Effector memory CD4-positive, alpha-beta T cell (primary cell): ENCODE results near the gene MYO16.

ENCODE experiments used
- DNase-seq, 3 donors: peaks; one replicate each; pipeline ENCODE4 v3.0.0-alpha.2; 2020
- H3K27ac ChIP-seq: 2 replicates; pipeline ENCODE4 v1.7.0; 2013; ENCODE audit warnings: mild to moderate bottlenecking, low read length, moderate library complexity; ENCODE audit not compliant: insufficient read depth, poor library complexity, severe bottlenecking
- H3K27me3 ChIP-seq: replicated peaks from 2 replicates; pipeline ENCODE4 v1.7.0; 2013; ENCODE audit warnings: mild to moderate bottlenecking, low read length; ENCODE audit not compliant: insufficient read depth, control insufficient read depth, poor library complexity, severe bottlenecking
- H3K36me3 ChIP-seq: 2 replicates; pipeline ENCODE4 v1.7.0; 2013; ENCODE audit warnings: mild to moderate bottlenecking, low read length, moderate library complexity; ENCODE audit not compliant: control insufficient read depth, insufficient read depth
- H3K4me1 ChIP-seq: 2 replicates; pipeline ENCODE4 v1.7.0; 2013; ENCODE audit warnings: low read length, mild to moderate bottlenecking; ENCODE audit not compliant: control insufficient read depth, insufficient read depth, poor library complexity, severe bottlenecking
- H3K4me3 ChIP-seq: 2 replicates; pipeline ENCODE4 v1.7.0; 2013; ENCODE audit warnings: low read length, low read depth, mild to moderate bottlenecking; ENCODE audit not compliant: insufficient read depth, poor library complexity, severe bottlenecking
- H3K9me3 ChIP-seq: 2 replicates; pipeline ENCODE4 v1.7.0; 2013; ENCODE audit warnings: mild to moderate bottlenecking, low read length, moderate library complexity; ENCODE audit not compliant: control insufficient read depth

Gene MYO16

GRCh38 chr13:109251956-109252355, 622.5 kb downstream of the MYO16 start:
- Histone ChIP-seq H3K4me1 (no peaks in the 10 kb centered on the region), H3K27ac (no peak overlapping the region), H3K27me3 (no peaks in the 10 kb centered on the region), H3K9me3 (no peaks in the 10 kb centered on the region), H3K4me3 (no peak overlapping the region), H3K36me3 (no peaks in the 10 kb centered on the region)
- DNase-seq, result no peak

- Histone ChIP-seq H3K36me3 (no peaks in the 10 kb centered on the region), H3K9me3 (no peaks in the 10 kb centered on the region), H3K27ac (no peak overlapping the region), H3K4me3 (no peak overlapping the region), H3K27me3 (no peaks in the 10 kb centered on the region), H3K4me1 (no peaks in the 10 kb centered on the region)
- no peak for DNase-seq
Observed at GRCh38 chr13:109253316-109253715, 623.9 kb downstream of the MYO16 start.

- no peak overlapping the region for H3K27ac ChIP-seq
- no peak overlapping the region for H3K4me3 ChIP-seq
- no peaks in the 10 kb centered on the region for H3K36me3 ChIP-seq
- H3K9me3 ChIP-seq, result no peaks in the 10 kb centered on the region
- H3K27me3 ChIP-seq, result no peaks in the 10 kb centered on the region
- no peak for DNase-seq
- no peaks in the 10 kb centered on the region for H3K4me1 ChIP-seq
Observed at GRCh38 chr13:109254274-109254673, 624.9 kb downstream of the MYO16 start.

GRCh38 chr13:109255141-109255856, 625.9 kb downstream of the MYO16 start:
- Histone ChIP-seq H3K9me3 (no peaks in the 10 kb centered on the region), H3K36me3 (no peaks in the 10 kb centered on the region), H3K27ac (no peak overlapping the region), H3K4me1 (no peaks in the 10 kb centered on the region), H3K27me3 (no peaks in the 10 kb centered on the region), H3K4me3 (no peak overlapping the region)
- DNase-seq, result no peak

- Histone ChIP-seq H3K27ac (no peak overlapping the region), H3K4me3 (no peak overlapping the region)
Observed at GRCh38 chr13:109256866-109257760, 627.7 kb downstream of the MYO16 start.

More at GRCh38 chr13:109256866-109257760, 627.7 kb downstream of the MYO16 start:
- H3K9me3 ChIP-seq, result no peaks in the 10 kb centered on the region
- no peaks in the 10 kb centered on the region for H3K36me3 ChIP-seq
- DNase-seq, result no peak
- H3K4me1 ChIP-seq, result no peaks in the 10 kb centered on the region
- H3K27me3 ChIP-seq, result no peaks in the 10 kb centered on the region
